GM12872 (cell line): ENCODE results near the gene LTC4S.

Source experiments
- TF ChIP-seq, protein P1 (sequence below): IDR thresholded peaks from 3 replicates; pipeline ENCODE4 v1.5.1; 2011; ENCODE audit warnings: low read depth, mild to moderate bottlenecking, low read length, moderate library complexity; ENCODE audit not compliant: insufficient read depth

The LTC4S gene

DNA sequence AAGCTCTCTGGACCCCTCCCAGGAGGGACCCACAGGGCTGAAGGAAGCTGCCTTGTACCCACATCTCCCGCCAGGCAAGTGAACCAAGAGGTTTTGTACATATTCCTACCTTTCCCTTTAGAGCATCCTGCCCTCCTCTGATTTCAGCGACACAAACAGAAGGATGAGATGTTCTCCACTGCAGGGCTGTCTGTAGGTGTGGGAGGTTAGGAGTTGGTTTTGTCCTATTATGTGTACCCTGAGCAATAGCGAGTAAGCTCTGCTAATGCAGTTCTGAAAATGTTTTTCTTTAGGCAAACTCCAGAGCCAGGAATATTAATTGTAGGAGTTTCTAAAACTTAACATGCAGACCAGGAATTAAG, 39.9 kb downstream of the LTC4S start:
- TF ChIP-seq, protein P1, sequence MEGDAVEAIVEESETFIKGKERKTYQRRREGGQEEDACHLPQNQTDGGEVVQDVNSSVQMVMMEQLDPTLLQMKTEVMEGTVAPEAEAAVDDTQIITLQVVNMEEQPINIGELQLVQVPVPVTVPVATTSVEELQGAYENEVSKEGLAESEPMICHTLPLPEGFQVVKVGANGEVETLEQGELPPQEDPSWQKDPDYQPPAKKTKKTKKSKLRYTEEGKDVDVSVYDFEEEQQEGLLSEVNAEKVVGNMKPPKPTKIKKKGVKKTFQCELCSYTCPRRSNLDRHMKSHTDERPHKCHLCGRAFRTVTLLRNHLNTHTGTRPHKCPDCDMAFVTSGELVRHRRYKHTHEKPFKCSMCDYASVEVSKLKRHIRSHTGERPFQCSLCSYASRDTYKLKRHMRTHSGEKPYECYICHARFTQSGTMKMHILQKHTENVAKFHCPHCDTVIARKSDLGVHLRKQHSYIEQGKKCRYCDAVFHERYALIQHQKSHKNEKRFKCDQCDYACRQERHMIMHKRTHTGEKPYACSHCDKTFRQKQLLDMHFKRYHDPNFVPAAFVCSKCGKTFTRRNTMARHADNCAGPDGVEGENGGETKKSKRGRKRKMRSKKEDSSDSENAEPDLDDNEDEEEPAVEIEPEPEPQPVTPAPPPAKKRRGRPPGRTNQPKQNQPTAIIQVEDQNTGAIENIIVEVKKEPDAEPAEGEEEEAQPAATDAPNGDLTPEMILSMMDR: no peak

DNA sequence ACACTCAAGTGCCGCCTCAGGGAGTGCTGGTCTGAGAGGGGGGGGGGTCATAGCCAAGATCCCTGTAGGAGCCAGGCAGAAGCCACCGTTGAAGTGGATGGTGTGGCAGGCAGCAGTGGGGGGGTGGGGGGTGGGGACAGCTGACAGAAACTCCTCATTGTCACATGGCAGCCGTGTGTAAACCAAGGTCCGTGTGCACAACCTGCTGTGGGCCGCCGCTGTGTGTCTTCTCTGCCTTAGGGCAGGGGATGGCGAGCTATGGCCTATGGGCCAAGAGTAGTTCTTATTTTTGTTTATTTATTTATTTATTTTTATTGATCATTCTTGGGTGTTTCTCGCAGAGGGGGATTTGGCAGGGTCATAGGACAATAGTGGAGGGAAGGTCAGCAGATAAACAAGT, 40.3 kb downstream of the LTC4S start:
- TF ChIP-seq, protein P1: no peak

DNA sequence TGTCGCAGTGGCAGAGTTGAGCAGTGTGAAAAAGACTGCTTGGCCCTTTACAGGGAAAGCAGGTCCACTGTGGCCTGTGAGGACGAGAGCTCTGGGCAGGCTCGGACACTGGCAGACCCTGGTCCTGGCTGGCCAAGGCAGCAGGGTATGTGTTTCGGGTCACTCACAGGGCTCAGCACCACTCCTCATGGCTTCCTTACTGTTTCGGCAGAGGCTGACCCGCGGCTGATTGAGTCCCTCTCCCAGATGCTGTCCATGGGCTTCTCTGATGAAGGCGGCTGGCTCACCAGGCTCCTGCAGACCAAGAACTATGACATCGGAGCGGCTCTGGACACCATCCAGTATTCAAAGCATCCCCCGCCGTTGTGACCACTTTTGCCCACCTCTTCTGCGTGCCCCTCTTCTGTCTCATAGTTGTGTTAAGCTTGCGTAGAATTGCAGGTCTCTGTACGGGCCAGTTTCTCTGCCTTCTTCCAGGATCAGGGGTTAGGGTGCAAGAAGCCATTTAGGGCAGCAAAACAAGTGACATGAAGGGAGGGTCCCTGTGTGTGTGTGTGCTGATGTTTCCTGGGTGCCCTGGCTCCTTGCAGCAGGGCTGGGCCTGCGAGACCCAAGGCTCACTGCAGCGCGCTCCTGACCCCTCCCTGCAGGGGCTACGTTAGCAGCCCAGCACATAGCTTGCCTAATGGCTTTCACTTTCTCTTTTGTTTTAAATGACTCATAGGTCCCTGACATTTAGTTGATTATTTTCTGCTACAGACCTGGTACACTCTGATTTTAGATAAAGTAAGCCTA, 42.6 kb downstream of the LTC4S start:
- TF ChIP-seq, protein P1: no peak

DNA sequence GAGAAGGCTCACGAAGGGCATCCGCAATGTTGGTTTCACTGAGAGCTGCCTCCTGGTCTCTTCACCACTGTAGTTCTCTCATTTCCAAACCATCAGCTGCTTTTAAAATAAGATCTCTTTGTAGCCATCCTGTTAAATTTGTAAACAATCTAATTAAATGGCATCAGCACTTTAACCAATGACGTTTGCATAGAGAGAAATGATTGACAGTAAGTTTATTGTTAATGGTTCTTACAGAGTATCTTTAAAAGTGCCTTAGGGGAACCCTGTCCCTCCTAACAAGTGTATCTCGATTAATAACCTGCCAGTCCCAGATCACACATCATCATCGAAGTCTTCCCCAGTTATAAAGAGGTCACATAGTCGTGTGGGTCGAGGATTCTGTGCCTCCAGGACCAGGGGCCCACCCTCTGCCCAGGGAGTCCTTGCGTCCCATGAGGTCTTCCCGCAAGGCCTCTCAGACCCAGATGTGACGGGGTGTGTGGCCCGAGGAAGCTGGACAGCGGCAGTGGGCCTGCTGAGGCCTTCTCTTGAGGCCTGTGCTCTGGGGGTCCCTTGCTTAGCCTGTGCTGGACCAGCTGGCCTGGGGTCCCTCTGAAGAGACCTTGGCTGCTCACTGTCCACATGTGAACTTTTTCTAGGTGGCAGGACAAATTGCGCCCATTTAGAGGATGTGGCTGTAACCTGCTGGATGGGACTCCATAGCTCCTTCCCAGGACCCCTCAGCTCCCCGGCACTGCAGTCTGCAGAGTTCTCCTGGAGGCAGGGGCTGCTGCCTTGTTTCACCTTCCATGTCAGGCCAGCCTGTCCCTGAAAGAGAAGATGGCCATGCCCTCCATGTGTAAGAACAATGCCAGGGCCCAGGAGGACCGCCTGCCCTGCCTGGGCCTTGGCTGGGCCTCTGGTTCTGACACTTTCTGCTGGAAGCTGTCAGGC, 43.6 kb downstream of the LTC4S start:
- TF ChIP-seq, protein P1: no peak

DNA sequence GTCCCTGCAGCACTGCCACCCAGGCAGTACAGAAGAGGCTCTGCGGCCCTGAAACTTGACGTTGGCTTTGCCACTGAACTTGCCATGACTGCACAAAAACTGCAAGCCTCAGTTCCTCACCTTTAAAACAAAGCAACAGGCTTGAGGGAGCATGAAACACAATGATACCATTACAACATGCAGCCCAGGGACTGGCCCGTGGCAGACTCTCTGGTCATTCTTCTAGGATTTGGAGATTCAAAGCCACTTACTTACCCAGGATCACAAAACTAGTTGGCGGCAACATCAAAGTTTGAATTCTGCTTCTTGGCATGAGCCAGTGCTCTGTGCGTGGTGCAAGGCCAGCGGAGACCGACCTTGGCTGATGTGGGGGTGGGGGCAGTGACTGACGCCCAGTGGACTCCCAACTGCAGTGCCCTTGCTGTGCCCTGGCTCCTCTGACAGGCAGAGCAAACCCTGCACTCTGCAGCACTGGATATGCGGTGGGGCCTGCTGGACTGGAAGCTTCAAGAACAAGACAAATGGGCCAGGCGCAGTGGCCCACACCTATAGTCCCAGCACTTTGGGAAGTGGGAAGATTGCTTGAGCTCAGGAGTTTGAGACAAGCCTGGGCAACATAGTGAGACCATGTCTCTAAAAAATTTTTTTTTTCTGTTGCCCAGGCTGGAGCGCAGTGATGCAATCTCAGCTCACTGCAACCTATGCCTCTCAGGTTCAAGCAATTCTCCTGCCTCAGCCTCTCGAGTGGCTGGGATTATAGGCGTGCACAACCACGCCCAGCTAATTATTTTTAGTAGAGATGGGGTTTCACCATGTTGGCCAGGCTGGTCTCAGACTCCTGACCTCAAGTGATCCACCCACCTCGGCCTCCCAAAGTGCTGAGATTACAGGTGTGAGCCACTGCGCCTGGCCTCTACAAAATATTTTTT, 45.8 kb downstream of the LTC4S start:
- TF ChIP-seq, protein P1: no peak

DNA sequence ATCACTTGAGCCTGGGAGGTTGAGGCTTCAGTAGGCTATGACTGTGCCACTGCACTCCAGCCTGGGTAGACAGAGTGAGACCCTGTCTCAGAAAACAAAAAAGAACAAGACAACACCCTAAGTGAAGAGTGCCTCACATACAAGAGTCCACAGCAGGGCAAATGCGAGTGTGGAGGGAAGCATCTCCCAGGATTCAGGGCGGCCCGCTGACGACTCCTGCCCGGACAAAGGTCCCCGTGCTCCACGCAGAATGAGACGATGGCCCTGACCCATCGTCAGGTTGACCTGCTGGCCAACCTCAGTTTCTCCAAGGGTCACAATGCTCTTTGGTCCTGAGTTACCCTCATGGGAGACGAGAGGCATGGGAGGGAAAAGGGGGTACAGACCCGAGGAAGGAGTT, 46.5 kb downstream of the LTC4S start:
- TF ChIP-seq, protein P1: no peak
